ENCODE data around the gene COPG1. TPM values are rescaled to one million over a fixed set of nuclear protein-coding genes. Genes with fewer than 3 reads are reported as not detected.

The COPG1 gene
- total RNA-seq, 1 experiment from 2014 or later, result 225 TPM

- intact Hi-C loops (cut with micrococcal nuclease), result no loop called here
- CTCF ChIA-PET, result interaction anchor here (0.7 to 1.8 kb wide), 5 partner anchors 16 to 175 kb away, joined by 3 to 14 read pairs (median 4); partner anchors contain the start of gene CNBP
These were observed 20.4 kb upstream of the COPG1 start for GRCh38 chr3:129228891-129229585.

GRCh38 chr3:129230311-129231019, 18.9 kb upstream of the COPG1 start:
- Mint-ChIP-seq H3K27me3 (ENCODE audit: insufficient read depth, unreplicated experiment) (no peaks in the 10 kb centered on the region), H3K27ac (ENCODE audit: low read depth, unreplicated experiment) (peak overlapping the region; percentile 88), H3K4me3 (ENCODE audit: unreplicated experiment) (no peak overlapping the region), H3K36me3 (ENCODE audit: insufficient read depth, unreplicated experiment) (peaks cover 19% of the 10 kb centered on the region), H3K9me3 (ENCODE audit: unreplicated experiment) (no peaks in the 10 kb centered on the region), H3K4me1 (ENCODE audit: insufficient read depth, unreplicated experiment) (peaks cover 36% of the 10 kb centered on the region)
- ChIA-PET CTCF (interaction anchor here (0.6 to 2.0 kb wide), 8 partner anchors 15 to 261 kb away, joined by 3 to 20 read pairs (median 4); no protein-coding TSS in a partner anchor), POLR2A (interaction anchor here (0.6 to 3.8 kb wide), 20 partner anchors 8 to 110 kb away, joined by 3 to 39 read pairs (median 6); partner anchors contain the start of genes CNBP, COPG1, HMCES and ISY1)
- intact Hi-C loops (cut with micrococcal nuclease), result no loop called here
- TF ChIP-seq CTCF (IDR thresholded peaks at IDR 0.05; ENCODE audit: unreplicated experiment), result no peak
- DNase-seq (ENCODE audit: unreplicated experiment), result peak; percentile 90
- no TSS peak for BruUV-seq (replicated peaks)

More at GRCh38 chr3:129228891-129229585, 20.4 kb upstream of the COPG1 start:
- no peak for TF ChIP-seq CTCF (IDR thresholded peaks at IDR 0.05; ENCODE audit: unreplicated experiment)
- POLR2A ChIA-PET, result interaction anchor here (0.6 to 6.2 kb wide), 10 partner anchors 10 to 69 kb away, joined by 3 to 67 read pairs (median 6); partner anchors contain the start of genes CNBP, COPG1 and ISY1
- Mint-ChIP-seq H3K4me1 (ENCODE audit: insufficient read depth, unreplicated experiment) (peaks cover 36% of the 10 kb centered on the region), H3K9me3 (ENCODE audit: unreplicated experiment) (no peaks in the 10 kb centered on the region), H3K27ac (ENCODE audit: low read depth, unreplicated experiment) (peak overlapping the region; percentile 88), H3K36me3 (ENCODE audit: insufficient read depth, unreplicated experiment) (peaks cover 19% of the 10 kb centered on the region), H3K27me3 (ENCODE audit: insufficient read depth, unreplicated experiment) (no peaks in the 10 kb centered on the region), H3K4me3 (ENCODE audit: unreplicated experiment) (peak overlapping the region; percentile 8)
- DNase-seq (ENCODE audit: unreplicated experiment), result peak; percentile 62
- BruUV-seq (replicated peaks), result no TSS peak

- Mint-ChIP-seq H3K4me1 (ENCODE audit: insufficient read depth, unreplicated experiment) (peaks cover 32% of the 10 kb centered on the region), H3K9me3 (ENCODE audit: unreplicated experiment) (no peaks in the 10 kb centered on the region), H3K4me3 (ENCODE audit: unreplicated experiment) (no peak overlapping the region), H3K27ac (ENCODE audit: low read depth, unreplicated experiment) (peak overlapping the region; percentile 88), H3K27me3 (ENCODE audit: insufficient read depth, unreplicated experiment) (no peaks in the 10 kb centered on the region), H3K36me3 (ENCODE audit: insufficient read depth, unreplicated experiment) (peaks cover 16% of the 10 kb centered on the region)
- BruUV-seq (replicated peaks), result no TSS peak
- peak; percentile 38 for DNase-seq (ENCODE audit: unreplicated experiment)
- intact Hi-C loops (cut with micrococcal nuclease), result no loop called here
- POLR2A ChIA-PET, result interaction anchor here (0.6 to 3.8 kb wide), 17 partner anchors 7 to 111 kb away, joined by 3 to 39 read pairs (median 8); partner anchors contain the start of genes CNBP, COPG1 and HMCES
- CTCF ChIA-PET, result interaction anchor here (0.7 to 2.0 kb wide), 5 partner anchors 14 to 706 kb away, joined by 3 to 20 read pairs (median 4); no protein-coding TSS in a partner anchor
- no peak for TF ChIP-seq CTCF (IDR thresholded peaks at IDR 0.05; ENCODE audit: unreplicated experiment)
These were observed 17.9 kb upstream of the COPG1 start for GRCh38 chr3:129231331-129232119.

All from MCF 10A (cell line).